Measurements from ENCODE around the gene ULBP2.
"Not testable (repeated sequence)": the region's sequence is repeated elsewhere in the genome, so short reads cannot be mapped to it uniquely, and the experiment has no call there.

Gene ULBP2

DNA sequence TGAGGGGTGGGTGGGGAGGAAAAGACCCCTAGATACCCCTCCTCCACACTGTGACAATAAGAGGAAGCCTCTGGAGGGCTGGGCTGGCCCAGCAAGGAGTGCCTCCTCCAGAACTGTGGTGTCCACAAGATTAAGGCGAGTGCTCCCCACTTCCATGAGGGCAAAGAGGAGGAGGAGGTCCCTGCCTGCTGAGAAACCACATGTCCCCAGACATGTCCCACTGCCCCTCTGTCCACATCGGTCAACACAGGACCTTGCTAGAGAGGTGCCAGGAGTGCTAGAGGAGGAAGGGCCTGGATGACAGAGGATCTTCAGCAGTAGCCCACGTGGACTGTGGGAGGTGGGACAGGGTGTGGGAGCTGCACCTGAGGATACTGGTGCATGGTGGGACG is 22.0 kb upstream of the ULBP2 start:
- TF ChIP-seq, protein P1, sequence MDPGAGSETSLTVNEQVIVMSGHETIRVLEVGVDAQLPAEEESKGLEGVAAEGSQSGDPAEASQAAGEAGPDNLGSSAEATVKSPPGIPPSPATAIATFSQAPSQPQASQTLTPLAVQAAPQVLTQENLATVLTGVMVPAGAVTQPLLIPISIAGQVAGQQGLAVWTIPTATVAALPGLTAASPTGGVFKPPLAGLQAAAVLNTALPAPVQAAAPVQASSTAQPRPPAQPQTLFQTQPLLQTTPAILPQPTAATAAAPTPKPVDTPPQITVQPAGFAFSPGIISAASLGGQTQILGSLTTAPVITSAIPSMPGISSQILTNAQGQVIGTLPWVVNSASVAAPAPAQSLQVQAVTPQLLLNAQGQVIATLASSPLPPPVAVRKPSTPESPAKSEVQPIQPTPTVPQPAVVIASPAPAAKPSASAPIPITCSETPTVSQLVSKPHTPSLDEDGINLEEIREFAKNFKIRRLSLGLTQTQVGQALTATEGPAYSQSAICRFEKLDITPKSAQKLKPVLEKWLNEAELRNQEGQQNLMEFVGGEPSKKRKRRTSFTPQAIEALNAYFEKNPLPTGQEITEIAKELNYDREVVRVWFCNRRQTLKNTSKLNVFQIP (CRISPR knock-in tag; IDR thresholded peaks at IDR 0.05; ENCODE audit: borderline replicate concordance, low read depth), result no peak
- TF ChIP-seq ZNF565 (CRISPR knock-in tag; conservative IDR thresholded peaks at IDR 0.05; ENCODE audit: low read depth), result no peak
- no peak for TF ChIP-seq ARNTL (CRISPR knock-in tag; IDR thresholded peaks at IDR 0.05; ENCODE audit: borderline replicate concordance, low read depth)
- no peak for TF ChIP-seq PPARA (CRISPR knock-in tag; IDR thresholded peaks at IDR 0.05; ENCODE audit: borderline replicate concordance)
- no peak for ATAC-seq

DNA sequence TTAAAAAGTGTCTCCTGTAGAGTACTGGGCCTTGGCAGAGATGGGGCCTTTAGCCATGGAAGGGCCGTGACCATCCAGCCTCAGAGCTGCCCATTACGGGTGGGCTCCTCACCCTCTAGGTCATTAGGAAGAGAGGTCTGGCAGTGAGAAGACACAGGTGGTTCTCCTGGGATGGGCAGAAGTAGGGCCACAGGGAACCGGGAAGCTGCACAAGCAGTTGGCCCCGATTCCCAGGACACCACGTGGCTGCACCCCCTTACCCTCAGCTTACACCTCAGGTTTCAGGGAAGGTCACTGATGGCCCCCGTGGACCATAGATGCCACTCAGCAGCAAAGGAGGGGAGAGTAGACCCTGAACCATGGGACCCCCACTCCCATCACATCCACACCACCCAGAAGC is 20.5 kb upstream of the ULBP2 start:
- TF ChIP-seq BACH2 (CRISPR knock-in tag; IDR thresholded peaks at IDR 0.05; ENCODE audit: borderline replicate concordance) (no peak), OSR1 (CRISPR knock-in tag; IDR thresholded peaks at IDR 0.05) (no peak), ZFP3 (CRISPR knock-in tag; IDR thresholded peaks at IDR 0.05) (no peak), RARB (CRISPR knock-in tag; IDR thresholded peaks at IDR 0.05) (no peak), ZNF70 (CRISPR knock-in tag; IDR thresholded peaks at IDR 0.05) (no peak), ZFP30 (CRISPR knock-in tag; IDR thresholded peaks at IDR 0.05) (no peak), TCF4 (CRISPR knock-in tag; IDR thresholded peaks at IDR 0.05; ENCODE audit: borderline replicate concordance) (no peak), ZNF8 (CRISPR knock-in tag; IDR thresholded peaks at IDR 0.05) (no peak)
- TF ChIP-seq, protein P1 (CRISPR knock-in tag; IDR thresholded peaks at IDR 0.05; ENCODE audit: borderline replicate concordance, low read depth), result no peak
- ATAC-seq, result no peak

- ATAC-seq, result not testable (repeated sequence)
These were observed 19.7 kb upstream of the ULBP2 start for GRCh38 chr6:149922091-149922490.

GRCh38 chr6:149922642-149923326 is 19.0 kb upstream of the ULBP2 start, which contains the start of gene RAET1G:
RAET1G (minus strand) TSS chr6:149923121; CDS start chr6:149923010, 111 bp downstream.
- peak; percentile 90 for ATAC-seq
- TF ChIP-seq BACH2 (CRISPR knock-in tag; IDR thresholded peaks at IDR 0.05; ENCODE audit: borderline replicate concordance) (no peak), ZFP3 (CRISPR knock-in tag; IDR thresholded peaks at IDR 0.05) (no peak), PATZ1 (CRISPR knock-in tag; IDR thresholded peaks at IDR 0.05; ENCODE audit: borderline replicate concordance) (no peak), ZNF70 (CRISPR knock-in tag; IDR thresholded peaks at IDR 0.05) (no peak), GLIS3 (CRISPR knock-in tag; IDR thresholded peaks at IDR 0.05) (no peak), PPARA (CRISPR knock-in tag; IDR thresholded peaks at IDR 0.05; ENCODE audit: borderline replicate concordance) (no peak), OSR1 (CRISPR knock-in tag; IDR thresholded peaks at IDR 0.05) (no peak), SNAI2 (CRISPR knock-in tag; IDR thresholded peaks at IDR 0.05) (no peak), ZNF565 (CRISPR knock-in tag; conservative IDR thresholded peaks at IDR 0.05; ENCODE audit: low read depth) (no peak)
- TF ChIP-seq, protein P1 (CRISPR knock-in tag; IDR thresholded peaks at IDR 0.05; ENCODE audit: borderline replicate concordance, low read depth), result no peak

DNA sequence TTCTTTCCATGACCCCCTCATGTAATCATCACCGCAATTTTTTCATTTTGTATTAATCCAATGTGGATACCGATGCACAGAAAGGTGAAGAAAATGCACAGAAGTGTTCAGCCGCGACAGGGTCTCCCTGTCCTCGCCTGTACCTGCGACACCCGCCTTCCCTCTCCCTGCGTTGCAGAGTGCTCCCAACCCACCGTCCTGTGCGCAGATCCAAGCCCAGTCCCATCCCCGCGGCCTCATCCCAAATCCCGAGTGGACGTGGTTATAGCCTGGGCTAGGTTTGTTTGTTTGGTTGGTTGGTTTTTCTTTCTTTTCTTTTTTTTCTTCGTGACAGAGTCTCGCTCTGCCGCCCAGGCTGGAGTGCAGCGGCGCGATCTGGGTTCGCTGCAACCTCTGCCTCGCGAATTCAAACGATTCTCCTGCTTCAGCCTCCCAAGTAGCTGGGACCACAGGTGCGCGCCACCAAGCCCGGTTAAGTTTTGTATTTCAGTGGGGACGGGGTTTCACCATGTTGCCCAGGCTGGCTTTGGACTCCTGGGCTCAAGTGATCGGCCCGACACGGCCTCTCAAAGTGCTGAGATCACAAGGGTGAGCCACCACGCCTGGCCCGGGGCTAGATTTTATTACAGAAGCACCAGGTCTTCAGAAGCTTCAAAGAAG is 18.4 kb upstream of the ULBP2 start:
- peak; percentile 14 for ATAC-seq
- TF ChIP-seq ISL1 (CRISPR knock-in tag; IDR thresholded peaks at IDR 0.05) (no peak), ARNTL (CRISPR knock-in tag; IDR thresholded peaks at IDR 0.05; ENCODE audit: borderline replicate concordance, low read depth) (no peak)

Measured in SK-N-SH treated with all-trans-retinoic acid at 6 μM for 48 hours (cell line).